HuH-7.5 (cell line): ENCODE results near the gene MCOLN3.
"Not testable (repeated sequence)": the region's sequence is repeated elsewhere in the genome, so short reads cannot be mapped to it uniquely, and the experiment has no call there.

Experiments
- DNase-seq: peaks from one replicate; pipeline ENCODE4 v3.0.0; 2011; ENCODE audit warnings: low spot score

MCOLN3 gene

DNA sequence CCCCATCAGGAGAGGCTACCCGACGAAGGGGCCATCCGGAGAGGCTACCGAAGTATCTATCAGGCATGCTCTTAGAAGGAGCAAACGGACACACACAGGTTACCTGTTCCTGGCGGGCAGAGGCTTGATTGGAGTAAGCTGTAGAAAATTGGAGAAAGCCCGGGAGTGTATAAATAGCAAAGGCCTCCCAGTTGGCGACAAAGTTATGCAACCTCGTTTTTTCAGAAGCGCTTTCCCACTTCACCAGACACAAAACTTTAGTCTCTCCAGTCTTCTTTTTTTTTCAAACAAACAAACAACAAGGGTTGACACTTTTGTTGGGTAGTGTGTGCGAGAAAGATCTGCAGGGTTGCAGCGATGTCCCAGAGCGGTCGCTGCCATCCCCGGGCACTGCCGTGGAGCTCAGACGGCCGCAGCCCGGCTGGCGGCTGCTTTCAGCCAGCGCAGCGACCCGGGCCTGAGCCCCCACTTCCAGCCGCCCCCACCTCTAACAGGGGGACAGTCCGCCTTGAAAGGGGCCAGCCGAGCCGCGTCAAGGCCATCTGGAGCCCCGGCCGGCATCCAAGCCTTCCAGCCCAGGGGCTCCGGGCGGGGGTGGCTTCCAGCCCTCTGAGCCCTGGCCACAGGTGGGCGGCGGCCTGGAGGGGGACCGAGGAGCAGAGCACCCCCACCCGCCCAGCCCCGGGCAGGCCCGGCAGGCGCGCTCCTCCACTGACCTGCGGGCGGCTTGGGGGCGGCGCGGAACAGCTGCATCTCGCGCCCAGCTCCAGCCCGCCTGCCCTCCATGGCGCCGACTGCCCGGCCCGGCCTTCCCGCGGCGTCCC, 616 bp downstream of the MCOLN3 start:
- peak; percentile 31 for DNase-seq

DNA sequence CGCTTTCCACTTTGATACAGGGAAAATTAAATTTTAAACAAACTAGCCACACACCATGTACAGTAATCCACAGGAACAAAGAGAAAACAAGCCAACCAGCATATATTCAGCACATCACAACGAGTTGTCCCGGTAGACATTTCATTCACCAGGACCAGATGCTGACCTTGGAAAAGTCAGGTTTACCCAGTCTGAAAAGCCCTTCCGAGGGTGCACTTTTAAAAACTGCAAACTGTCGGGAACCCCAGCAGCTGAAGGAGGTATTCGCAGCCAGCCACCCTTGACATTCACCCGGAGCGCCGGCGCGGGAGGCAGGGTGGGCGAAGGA, 1.2 kb downstream of the MCOLN3 start:
- no peak for DNase-seq

DNA sequence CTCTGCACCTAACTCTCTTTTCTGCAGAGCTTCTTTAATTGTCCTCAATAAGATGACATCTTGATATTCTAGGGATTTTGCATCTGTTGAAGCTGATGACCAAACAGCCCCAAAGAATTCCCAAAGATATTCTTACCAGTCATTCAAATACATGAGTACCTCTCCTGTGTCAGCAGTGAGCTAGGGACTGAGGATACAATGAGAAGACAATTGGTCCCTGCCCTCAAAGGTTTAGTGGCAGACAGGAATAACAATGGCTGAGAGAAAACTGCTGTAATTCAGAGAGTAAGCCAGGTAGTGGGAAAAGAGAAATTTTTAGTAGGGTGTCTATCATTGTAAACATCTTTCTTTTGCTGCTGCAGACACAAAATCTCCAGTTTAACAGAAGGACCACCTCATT, 5.9 kb downstream of the MCOLN3 start:
- DNase-seq, result no peak

DNA sequence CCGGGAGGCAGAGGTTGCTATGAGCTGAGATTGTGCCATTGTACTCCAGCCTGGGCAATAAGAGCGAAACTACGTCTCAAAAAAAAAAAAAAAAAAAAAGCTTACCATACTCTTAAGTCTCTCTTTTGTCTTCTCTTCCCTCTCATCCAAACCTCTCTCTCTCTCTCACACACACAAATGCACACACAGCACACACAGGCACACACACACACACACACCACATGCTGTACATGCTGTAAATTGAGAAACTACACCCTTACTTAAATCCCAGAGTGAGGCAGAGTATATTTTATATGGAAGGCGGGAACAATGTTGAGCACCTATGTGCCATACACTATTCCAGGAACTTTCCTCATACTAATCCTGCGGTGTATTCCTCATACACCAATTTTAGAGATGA, 6.5 kb downstream of the MCOLN3 start:
- DNase-seq, result no peak

GRCh38 chr1:85033221-85033620, 15.1 kb downstream of the MCOLN3 start:
- DNase-seq, result no peak

DNA sequence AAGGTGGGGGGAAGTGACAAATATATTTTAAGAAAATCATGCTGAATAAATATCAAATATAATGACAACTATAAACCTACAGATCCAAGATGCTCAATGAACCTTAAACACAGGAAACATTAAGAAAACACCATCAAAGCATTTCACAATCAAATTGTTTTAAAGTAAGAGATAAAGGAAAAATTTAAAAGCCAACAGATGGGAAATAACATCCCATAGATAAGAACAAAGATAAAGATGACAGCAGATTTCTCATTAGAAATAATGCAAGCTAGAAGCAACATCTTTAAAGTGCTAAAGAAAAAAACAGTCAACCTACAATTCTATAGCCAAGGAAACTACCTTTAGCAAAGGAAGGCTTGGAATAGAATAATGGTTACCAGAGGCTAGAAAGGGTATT, 17.8 kb downstream of the MCOLN3 start:
- no peak for DNase-seq

GRCh38 chr1:85028151-85028550, 20.1 kb downstream of the MCOLN3 start:
- no peak for DNase-seq

- no peak for DNase-seq
Measured at GRCh38 chr1:85027242-85027983, 20.9 kb downstream of the MCOLN3 start.

DNA sequence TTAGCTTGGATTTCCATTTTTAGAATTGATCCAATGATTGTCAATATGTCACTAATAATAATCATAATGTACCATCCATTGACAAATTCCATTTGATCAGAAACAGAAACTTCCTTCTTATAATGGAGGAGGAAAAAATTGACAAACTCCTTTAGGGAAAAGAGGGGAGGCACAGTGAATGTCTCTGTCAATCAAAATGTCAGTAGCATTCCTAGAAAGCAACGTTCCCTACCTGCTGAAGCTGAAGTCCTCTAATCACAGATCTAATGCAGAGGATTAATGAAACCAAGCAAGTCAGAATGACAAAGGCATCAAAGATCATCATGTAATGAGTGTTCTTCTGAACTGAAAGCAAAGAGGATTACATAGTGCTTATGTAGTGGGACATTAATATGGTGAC, 22.4 kb downstream of the MCOLN3 start:
- no peak for DNase-seq

DNA sequence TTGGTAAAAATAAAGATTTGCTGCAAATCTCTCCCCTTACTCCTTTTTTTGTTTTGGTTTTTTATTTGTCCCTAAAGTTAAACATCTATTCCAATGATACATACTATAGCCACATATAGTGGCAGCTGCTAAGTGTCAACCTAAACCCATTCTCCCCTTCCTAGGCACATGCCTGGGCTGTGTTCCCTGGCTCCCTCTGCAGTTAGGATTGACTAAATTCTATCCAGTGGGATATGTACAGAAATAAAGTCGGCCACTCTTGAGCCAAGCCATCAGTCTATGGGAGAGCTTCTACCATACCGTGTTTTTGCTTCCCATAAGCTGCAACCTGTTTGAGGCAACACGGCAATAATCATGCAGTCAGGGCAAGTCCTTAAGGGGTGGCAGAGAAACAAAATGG, 23.6 kb downstream of the MCOLN3 start:
- no peak for DNase-seq

DNA sequence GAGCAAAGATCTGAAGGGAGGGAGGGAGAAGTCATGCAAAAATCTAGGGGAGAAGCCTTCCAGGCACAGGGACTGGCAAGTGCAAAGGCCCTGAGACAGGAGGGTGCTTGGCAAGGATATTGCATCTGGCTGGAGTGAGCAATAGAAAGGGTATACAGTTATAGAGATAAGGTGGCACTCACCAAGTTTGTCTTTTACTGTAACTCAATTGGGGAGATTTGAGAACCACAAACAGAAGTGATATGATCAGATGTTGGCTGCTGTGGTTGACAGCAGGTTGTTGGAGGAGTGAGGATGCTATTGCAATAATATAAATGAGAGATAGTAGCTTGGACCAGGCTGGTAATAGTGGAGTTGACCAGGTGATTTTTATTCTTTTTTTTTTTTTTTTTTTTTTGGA, 25.6 kb downstream of the MCOLN3 start:
- no peak for DNase-seq

- DNase-seq, result no peak
Measured at GRCh38 chr1:85019994-85020393, 28.3 kb downstream of the MCOLN3 start.

DNA sequence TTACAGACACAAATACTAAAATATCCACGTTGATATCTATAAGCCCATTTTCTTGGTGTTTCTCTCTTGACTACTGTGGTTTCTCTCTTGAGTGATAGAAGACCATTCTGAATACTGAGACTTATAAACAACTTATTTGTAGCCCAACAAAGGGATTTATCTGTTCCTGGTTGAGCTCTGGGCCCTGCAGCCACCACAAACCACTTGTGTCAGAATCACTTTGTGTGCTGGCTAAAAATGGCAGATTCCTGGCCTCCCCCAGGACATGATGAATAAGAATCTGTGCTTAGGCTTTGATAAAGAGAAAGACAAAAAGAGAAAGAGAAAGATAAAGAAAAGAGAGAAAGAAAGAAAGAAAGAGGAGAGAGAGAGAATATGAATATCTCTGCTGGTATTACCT, 32.5 kb downstream of the MCOLN3 start:
- no peak for DNase-seq

- DNase-seq, result not testable (repeated sequence)
Measured at GRCh38 chr1:85005641-85006040, 42.7 kb downstream of the MCOLN3 start.

- no peak for DNase-seq
Measured at GRCh38 chr1:85001742-85002141, 46.6 kb downstream of the MCOLN3 start.

DNA sequence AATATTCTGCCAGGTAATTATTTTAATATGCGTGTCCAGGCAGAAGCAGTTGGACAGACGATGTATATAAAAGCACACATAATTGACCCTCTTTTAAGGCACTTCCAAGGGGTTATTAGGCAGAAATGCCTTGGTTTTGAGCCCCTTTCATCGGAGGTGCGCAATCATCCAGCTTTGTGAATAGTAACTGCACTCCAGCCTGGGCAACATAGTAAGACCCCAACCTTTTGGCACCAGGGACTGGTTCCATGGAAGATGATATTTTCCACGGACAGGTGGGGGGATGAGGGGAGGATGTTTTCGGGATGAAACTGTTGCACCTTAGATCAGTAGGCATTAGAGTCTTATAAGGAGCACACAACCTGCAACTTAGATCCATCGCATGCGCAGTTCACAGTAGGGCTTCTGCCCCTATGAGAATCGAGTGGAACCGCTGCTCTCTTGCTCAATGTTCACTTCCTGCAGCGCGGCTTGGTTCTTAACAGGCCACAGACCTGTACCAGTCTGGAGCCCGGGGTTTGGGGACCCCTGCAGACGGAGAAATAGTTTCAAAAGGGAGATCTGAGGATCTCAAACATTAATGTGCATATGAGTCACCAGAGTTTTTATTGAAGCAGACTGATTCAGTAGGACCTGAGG, 49.5 kb downstream of the MCOLN3 start:
- DNase-seq, result no peak

- DNase-seq, result peak; percentile 40
Measured at GRCh38 chr1:84997667-84998600, 50.4 kb downstream of the MCOLN3 start.

DNA sequence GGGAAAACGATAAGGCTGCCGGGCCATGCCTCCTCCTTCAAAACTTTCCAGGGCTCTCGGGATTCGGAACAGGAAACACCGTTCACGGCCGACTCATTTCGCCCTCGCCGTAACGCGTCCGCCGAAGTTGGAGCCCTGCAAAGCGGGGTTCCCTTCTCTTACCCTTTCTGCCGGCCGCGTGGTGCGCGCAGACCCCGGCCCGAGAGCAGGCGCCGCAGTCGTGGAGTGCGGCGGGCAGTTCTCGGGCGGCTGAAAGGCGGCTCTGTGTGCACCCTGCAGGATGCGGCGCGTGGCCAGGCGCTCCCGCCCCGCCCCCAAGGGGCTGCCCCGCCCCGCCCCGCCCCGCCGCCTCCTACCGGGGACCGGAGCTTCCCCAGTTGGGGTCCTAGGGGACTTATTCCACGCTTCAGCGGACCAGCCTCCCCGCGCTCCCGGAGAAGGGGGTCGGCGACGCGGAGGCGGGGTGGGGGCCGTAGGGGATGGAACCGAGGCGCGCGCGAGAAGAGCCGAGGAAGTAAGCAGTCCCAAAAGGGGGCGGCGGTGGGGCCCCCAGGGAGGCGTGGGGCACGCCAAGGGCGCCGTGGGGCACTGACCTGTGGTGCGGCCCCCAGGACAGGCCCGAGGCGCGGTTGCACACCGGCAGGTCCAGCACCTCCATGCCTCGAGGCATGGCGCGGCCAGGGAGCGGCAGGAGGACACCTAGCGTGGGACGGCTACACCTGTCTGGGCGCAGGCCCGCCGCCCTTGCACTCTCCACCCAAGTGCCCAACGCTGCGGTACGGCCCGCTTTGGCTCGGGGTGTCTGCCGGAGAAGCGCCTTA, 51.2 kb downstream of the MCOLN3 start, which contains the start of gene MCOLN2:
MCOLN2 (minus strand) TSS at position 268 of the 821 bp plus-strand sequence; CDS start at position 27, 241 bp downstream.
- peak; percentile 71 for DNase-seq

DNA sequence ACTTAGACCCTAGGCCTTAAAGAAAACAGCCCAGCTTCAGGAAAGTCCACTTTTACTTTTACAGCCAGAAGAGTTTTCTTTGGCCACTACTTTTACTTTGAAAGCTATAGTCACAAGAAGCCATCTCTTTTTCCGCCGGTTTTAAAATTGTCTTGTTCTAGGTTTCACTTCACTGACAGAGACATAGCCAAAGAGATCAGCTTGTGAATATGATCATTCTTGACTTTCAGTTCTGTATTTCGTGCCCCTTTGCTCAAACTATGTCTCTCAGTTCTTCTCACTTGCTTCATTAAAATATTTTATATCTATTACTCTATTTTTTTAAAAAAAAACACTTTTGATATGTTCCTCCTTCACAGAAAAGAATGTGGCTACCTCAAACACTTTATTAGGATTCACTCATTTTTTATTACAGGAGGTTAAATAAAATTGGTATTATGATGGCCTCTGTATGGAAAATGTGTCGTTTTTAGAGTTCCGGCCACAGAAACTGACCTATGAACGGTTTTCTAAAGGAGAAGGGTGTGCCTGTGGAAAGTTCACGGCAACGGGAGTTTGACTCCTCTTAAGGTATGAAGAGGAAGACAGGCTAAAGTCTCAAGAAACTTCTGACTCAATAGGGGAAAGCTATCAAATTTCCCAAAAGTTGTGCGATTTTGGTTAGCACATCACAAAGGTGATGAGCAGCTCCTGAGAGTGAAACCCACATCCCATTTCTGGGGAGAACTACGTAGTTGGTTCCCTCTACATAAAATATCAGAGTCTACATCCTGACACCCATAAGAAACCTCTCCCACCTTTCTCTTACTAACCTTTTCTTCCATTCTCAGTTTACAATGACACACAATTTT, 52.6 kb downstream of the MCOLN3 start:
- DNase-seq, result no peak
